ENCODE results near the gene MUC5B.

MUC5B gene

DNA sequence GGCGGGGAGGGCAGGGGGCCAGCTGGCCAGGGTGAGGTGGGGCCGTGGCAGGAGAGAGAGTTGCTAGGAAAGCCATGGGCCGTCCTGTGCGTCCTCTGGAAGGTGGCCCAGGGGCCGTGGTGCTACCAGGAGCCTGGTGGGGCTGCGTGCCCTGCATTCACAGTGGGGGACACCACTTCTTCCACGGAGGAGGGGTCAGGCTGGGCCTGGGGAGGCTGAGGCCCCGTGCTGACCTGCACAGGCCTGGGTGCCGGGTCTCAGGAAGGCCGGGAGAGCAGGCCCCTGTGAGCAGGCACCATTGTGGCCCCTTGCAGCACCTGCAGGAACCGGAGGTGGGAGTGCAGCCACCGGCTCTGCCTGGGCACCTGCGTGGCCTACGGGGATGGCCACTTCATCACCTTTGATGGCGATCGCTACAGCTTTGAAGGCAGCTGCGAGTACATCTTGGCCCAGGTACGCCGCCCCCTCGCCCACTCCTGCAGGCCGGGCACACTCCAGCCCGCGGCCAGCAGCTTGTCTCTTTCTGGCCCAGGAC lies 12.0 kb downstream of the MUC5B start:
- no peak for DNase-seq (ENCODE audit: low read depth in 1 of 2, low spot score in 1 of 2)
- TF ChIP-seq, protein P1, sequence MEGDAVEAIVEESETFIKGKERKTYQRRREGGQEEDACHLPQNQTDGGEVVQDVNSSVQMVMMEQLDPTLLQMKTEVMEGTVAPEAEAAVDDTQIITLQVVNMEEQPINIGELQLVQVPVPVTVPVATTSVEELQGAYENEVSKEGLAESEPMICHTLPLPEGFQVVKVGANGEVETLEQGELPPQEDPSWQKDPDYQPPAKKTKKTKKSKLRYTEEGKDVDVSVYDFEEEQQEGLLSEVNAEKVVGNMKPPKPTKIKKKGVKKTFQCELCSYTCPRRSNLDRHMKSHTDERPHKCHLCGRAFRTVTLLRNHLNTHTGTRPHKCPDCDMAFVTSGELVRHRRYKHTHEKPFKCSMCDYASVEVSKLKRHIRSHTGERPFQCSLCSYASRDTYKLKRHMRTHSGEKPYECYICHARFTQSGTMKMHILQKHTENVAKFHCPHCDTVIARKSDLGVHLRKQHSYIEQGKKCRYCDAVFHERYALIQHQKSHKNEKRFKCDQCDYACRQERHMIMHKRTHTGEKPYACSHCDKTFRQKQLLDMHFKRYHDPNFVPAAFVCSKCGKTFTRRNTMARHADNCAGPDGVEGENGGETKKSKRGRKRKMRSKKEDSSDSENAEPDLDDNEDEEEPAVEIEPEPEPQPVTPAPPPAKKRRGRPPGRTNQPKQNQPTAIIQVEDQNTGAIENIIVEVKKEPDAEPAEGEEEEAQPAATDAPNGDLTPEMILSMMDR (IDR thresholded peaks at IDR 0.05; ENCODE audit: insufficient read depth, low read length), result no peak
- no peak for TF ChIP-seq POLR2AphosphoS5 (IDR thresholded peaks at IDR 0.05; ENCODE audit: low read depth)
- TF ChIP-seq REST (IDR thresholded peaks at IDR 0.05; ENCODE audit: insufficient replicate concordance, low read depth), result no peak
- TF ChIP-seq GABPA (IDR thresholded peaks at IDR 0.05; ENCODE audit: low read depth), result no peak
- TF ChIP-seq SPI1 (IDR thresholded peaks at IDR 0.05; ENCODE audit: borderline replicate concordance, low read depth), result no peak
- Histone ChIP-seq H3K4me3 (replicated peaks; ENCODE audit: insufficient read depth, low read length) (no peak overlapping the region), H3K27ac (replicated peaks) (no peak overlapping the region), H3K27me3 (ENCODE audit: insufficient read depth, poor library complexity, severe bottlenecking) (peaks cover 4% of the 10 kb centered on the region)

GRCh38 chr11:1235306-1235900 lies 12.5 kb downstream of the MUC5B start:
- no peak for DNase-seq (ENCODE audit: low read depth in 1 of 2, low spot score in 1 of 2)
- Histone ChIP-seq H3K27me3 (ENCODE audit: insufficient read depth, poor library complexity, severe bottlenecking) (peaks cover 4% of the 10 kb centered on the region), H3K4me3 (replicated peaks; ENCODE audit: insufficient read depth, low read length) (no peak overlapping the region), H3K27ac (replicated peaks) (no peak overlapping the region)
- TF ChIP-seq, protein P1 (IDR thresholded peaks at IDR 0.05; ENCODE audit: insufficient read depth, low read length), result no peak
- no peak for TF ChIP-seq SPI1 (IDR thresholded peaks at IDR 0.05; ENCODE audit: borderline replicate concordance, low read depth)
- TF ChIP-seq GABPA (IDR thresholded peaks at IDR 0.05; ENCODE audit: low read depth), result no peak
- TF ChIP-seq POLR2AphosphoS5 (IDR thresholded peaks at IDR 0.05; ENCODE audit: low read depth), result no peak
- no peak for TF ChIP-seq REST (IDR thresholded peaks at IDR 0.05; ENCODE audit: insufficient replicate concordance, low read depth)

- Histone ChIP-seq H3K4me3 (replicated peaks; ENCODE audit: insufficient read depth, low read length) (no peak overlapping the region), H3K27me3 (ENCODE audit: insufficient read depth, poor library complexity, severe bottlenecking) (peaks cover 4% of the 10 kb centered on the region), H3K27ac (replicated peaks) (no peak overlapping the region)
- DNase-seq (ENCODE audit: low read depth in 1 of 2, low spot score in 1 of 2), result no peak
- TF ChIP-seq SPI1 (IDR thresholded peaks at IDR 0.05; ENCODE audit: borderline replicate concordance, low read depth), result no peak
- no peak for TF ChIP-seq POLR2AphosphoS5 (IDR thresholded peaks at IDR 0.05; ENCODE audit: low read depth)
- no peak for TF ChIP-seq REST (IDR thresholded peaks at IDR 0.05; ENCODE audit: insufficient replicate concordance, low read depth)
- TF ChIP-seq, protein P1 (IDR thresholded peaks at IDR 0.05; ENCODE audit: insufficient read depth, low read length), result no peak
- no peak for TF ChIP-seq GABPA (IDR thresholded peaks at IDR 0.05; ENCODE audit: low read depth)
Observed at GRCh38 chr11:1235901-1236315, 13.0 kb downstream of the MUC5B start.
